Heart left ventricle (tissue), 16 donors: ENCODE results near the gene CROCC. TPM values are rescaled to one million over a fixed set of nuclear protein-coding genes. Genes with fewer than 3 reads are reported as not detected.

Experiments
- ATAC-seq, 4 donors: fragments of 200-7000 bp; cut with Tn5 transposase; one replicate each; pipeline ENCODE4 v1.9.1; 2020 to 2022; ENCODE audit warnings: moderate library complexity in 4 of 4, mild to moderate bottlenecking in 3 of 4, moderate number of reproducible peaks in 1 of 4
- DNase-seq, 5 donors: peaks; one replicate each; pipeline ENCODE4 v3.0.0-alpha.2; 2020
- H3K27ac ChIP-seq, 12 donors: fragments of 200-600 bp; sonication (generic) in 4 of 12; one replicate each; pipeline versions ENCODE4 v1.5.0 to v1.8.0; 2016 to 2022; ENCODE audit warnings: mild to moderate bottlenecking in 2 of 12
- H3K27me3 ChIP-seq, 9 donors: fragments of 200-600 bp; sonication (generic) in 2 of 9; one replicate each; pipeline versions ENCODE4 v1.5.1 to v1.8.0; 2016 to 2022; ENCODE audit warnings: mild to moderate bottlenecking in 3 of 9
- H3K36me3 ChIP-seq, 9 donors: fragments of 200-600 bp; sonication (generic) in 2 of 9; one replicate each; pipeline versions ENCODE4 v1.5.0 to v1.8.0; 2018 to 2022; ENCODE audit warnings: mild to moderate bottlenecking in 2 of 9
- H3K4me1 ChIP-seq, 12 donors: fragments of 200-600 bp; sonication (generic) in 4 of 12; one replicate each; pipeline versions ENCODE4 v1.5.0 to v1.8.0; 2016 to 2022; ENCODE audit warnings: mild to moderate bottlenecking in 3 of 12
- H3K4me3 ChIP-seq, 12 donors: fragments of 200-600 bp; sonication (generic) in 4 of 12; one replicate each; pipeline versions ENCODE4 v1.5.0 to v1.8.0; 2017 to 2022; ENCODE audit warnings: mild to moderate bottlenecking in 9 of 12, moderate library complexity in 4 of 12
- H3K9me3 ChIP-seq, 12 donors: fragments of 200-600 bp; sonication (generic) in 4 of 12; one replicate each; pipeline versions ENCODE4 v1.5.0 to v1.8.0; 2016 to 2022; ENCODE audit warnings: mild to moderate bottlenecking in 1 of 12
- CTCF ChIP-seq, 12 donors: fragments of 200-600 bp; sonication (generic) in 4 of 12; IDR thresholded peaks; one replicate each; pipeline versions ENCODE4 v1.5.0 to v1.8.0; 2018 to 2022; ENCODE audit warnings: antibody characterized with exemption in 12 of 12, mild to moderate bottlenecking in 5 of 12
- POLR2A ChIP-seq, 2 donors: fragments of 450-650 bp; IDR thresholded peaks; one replicate each; pipeline ENCODE4 v1.6.1; 2017; ENCODE audit warnings: antibody characterized with exemption in 2 of 2, mild to moderate bottlenecking in 2 of 2, moderate library complexity in 2 of 2
- WGBS, 4 donors: extraction: QIAGEN DNeasy Blood & Tissue Kit in 2 of 4; methylation state at CpG; one replicate each; pipeline versions ENCODE4 v1.1.5 to v1.1.7; 2013 to 2018; 5-methylcytosine and 5-hydroxymethylcytosine counted together
- intact Hi-C, 10 donors: fragments of 100-400 bp; cut with DNase I; formaldehyde crosslinking; loops; one replicate each; pipeline versions ENCODE4 v1.11.1 to v1.14.2; 2022
- polyA plus RNA-seq, 2 donors: library from polyadenylated mRNA; stranded (reverse); fragments of 200-250 nt; gene quantifications; one replicate each; pipeline ENCODE4 v1.2.3, GENCODE V29; 2013
- total RNA-seq, 9 donors: library from RNA; depleted of rRNA in 2 of 9; stranded (reverse); fragments of >200 nt in 2 of 9; fragmentation: NEBNext Ultra II Directional in 3 of 9; extraction: Animal tissue kit (Norgen Biotek cat#: 25700) in 3 of 9; gene quantifications; one replicate each; pipeline versions ENCODE4 v1.1.0 to v1.2.4, GENCODE V29; 2016 to 2023
- donor health status: ischemic (EF 13 %, LVEDD 7.1; RV severe dilation, severe dysfunction).
- donor health status: healthy with polysubstance abuse.
- donor health status: DM: no; HTN: yes; CAD: no.
- donor health status: DM: no; HTN: no; CAD: no.
- donor health status: ischemic (EF 25% LVEDD 6.9; RV normal size, moderate dysfunction).
- donor health status: ischemic (EF 25% LVEDD 5.7; RV mildly dilated, moderate dysfunction).
- donor health status: healthy.
- donor health status: DM: yes; HTN: yes; CAD: no.
- donor health status: ischemic (EF 35%, LVEDD 5.7; RV mildly dilated, moderate dysfunction).
- donor health status: nonischemic (EF 11% LVEDD 7.7; RV severe dilation, severe dysfunction).
- donor health status: DM: yes; HTN: yes; CAD: no.
- donor health status: PGD.
- donor health status: ischemic (EF 29% LVEDD 5.4; RV normal size, mild dysfunction).
- donor health status: nonischemic (EF 23%, LVEDD 6.1; RV moderate dilation, normal function).

Gene CROCC
- total and polyA plus RNA-seq, 11 donors: 3.9 to 17.0 (median 7.6) TPM

GRCh38 chr1:17014671-17015567, 93.2 kb downstream of the CROCC start:
- Histone ChIP-seq H3K9me3 (no peaks in the 10 kb centered on the region), H3K4me3 (no peak overlapping the region), H3K27me3 (no peaks in the 10 kb centered on the region), H3K36me3 (peaks cover 0 to 30% (median 24%) of the 10 kb centered on the region in 9 donors), H3K4me1 (peaks cover 0 to 37% (median 16%) of the 10 kb centered on the region in 12 donors), H3K27ac (no peak overlapping the region)
- WGBS, 4 donors: 74 to 80% (median 78%) methylated on average over 10 of the region's 10 CpGs
- TF ChIP-seq CTCF (IDR thresholded peaks at IDR 0.05): no peak
- TF ChIP-seq POLR2A (IDR thresholded peaks at IDR 0.05): no peak
- DNase-seq: no peak
- ATAC-seq: no peak
- intact Hi-C loops: loop anchor here in 5 of 10 donors (2.0 to 10.0 kb wide), 6 partner anchors 32 to 53 kb away; partner anchors contain the start of genes MFAP2 (in 1 of the 5) and SDHB (in 1 of the 5)

DNA sequence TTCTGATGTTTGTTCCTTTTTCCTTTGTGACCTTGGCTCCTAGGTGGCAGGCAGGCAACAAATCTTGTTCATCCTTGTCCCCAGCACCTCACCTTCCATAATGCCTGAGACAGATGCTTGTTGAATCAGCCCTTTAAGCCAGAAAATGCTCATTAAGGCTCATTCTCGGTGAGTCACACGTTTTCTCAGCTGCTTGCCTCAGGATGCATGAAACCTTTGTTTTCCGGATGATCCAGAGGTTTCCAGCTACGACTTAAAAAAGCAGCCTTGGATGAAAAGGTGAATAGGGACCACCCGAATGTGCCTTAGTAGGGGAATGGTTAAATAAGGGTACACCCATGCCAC, 94.6 kb downstream of the CROCC start:
- Histone ChIP-seq H3K4me1 (peaks cover 0 to 24% (median 4%) of the 10 kb centered on the region in 12 donors), H3K27ac (no peak overlapping the region), H3K36me3 (peaks cover 0 to 43% (median 38%) of the 10 kb centered on the region in 9 donors), H3K9me3 (no peaks in the 10 kb centered on the region), H3K27me3 (no peaks in the 10 kb centered on the region), H3K4me3 (no peak overlapping the region)
- 72 to 79% (median 74%) methylated on average over 5 of the region's 5 CpGs for WGBS, 4 donors
- ATAC-seq (no peak), DNase-seq (no peak)
- intact Hi-C loops: loop anchor here in 1 of 10 donors (10.0 kb wide), 1 partner anchor 51 kb away; no protein-coding TSS in a partner anchor
- no peak for TF ChIP-seq CTCF (IDR thresholded peaks at IDR 0.05)
- no peak for TF ChIP-seq POLR2A (IDR thresholded peaks at IDR 0.05)

GRCh38 chr1:17017435-17017834, 95.7 kb downstream of the CROCC start:
- peaks cover 0 to 55% (median 49%) of the 10 kb centered on the region in 9 donors for H3K36me3 ChIP-seq
- no peak for TF ChIP-seq CTCF (IDR thresholded peaks at IDR 0.05)
- TF ChIP-seq POLR2A (IDR thresholded peaks at IDR 0.05): no peak
- H3K4me1 ChIP-seq: peaks cover 0 to 16% (median 0%) of the 10 kb centered on the region in 12 donors
- 92 to 96% (median 93%) methylated on average over 7 of the region's 7 CpGs for WGBS, 4 donors
- H3K27ac ChIP-seq: no peak overlapping the region
- H3K4me3 ChIP-seq: no peak overlapping the region
- intact Hi-C loops: loop anchor here in 1 of 10 donors (10.0 kb wide), 1 partner anchor 53 kb away; no protein-coding TSS in a partner anchor
- no peaks in the 10 kb centered on the region for H3K27me3 ChIP-seq
- DNase-seq: no peak
- ATAC-seq: no peak
- H3K9me3 ChIP-seq: no peaks in the 10 kb centered on the region

- TF ChIP-seq CTCF (IDR thresholded peaks at IDR 0.05) (no peak), POLR2A (IDR thresholded peaks at IDR 0.05) (no peak)
- Histone ChIP-seq H3K27me3 (no peaks in the 10 kb centered on the region), H3K9me3 (no peaks in the 10 kb centered on the region), H3K4me1 (peaks cover 0 to 22% (median 0%) of the 10 kb centered on the region in 12 donors), H3K4me3 (no peak overlapping the region), H3K27ac (peak overlapping the region in 1 of 12 donors; percentile 37), H3K36me3 (peaks cover 0 to 69% (median 64%) of the 10 kb centered on the region in 9 donors)
- ATAC-seq (no peak), DNase-seq (no peak)
- intact Hi-C loops: loop anchor here in 1 of 10 donors (10.0 kb wide), 1 partner anchor 54 kb away; no protein-coding TSS in a partner anchor
- WGBS, 4 donors: 21 to 34% (median 29%) methylated on average over 1 of the region's 1 CpG
Measured at GRCh38 chr1:17018849-17019248, 97.1 kb downstream of the CROCC start.
